MM.1S (cell line): ENCODE results near the gene MCF2L2.

ENCODE experiments used
- EZH2 ChIP-seq: fragments of 300-600 bp; sonication (generic); optimal IDR thresholded peaks from 2 replicates; pipeline ENCODE3; 2017; ENCODE audit warnings: low read depth, mild to moderate bottlenecking, antibody characterized with exemption, low read length, mixed read lengths
- EZH2phosphoT487 ChIP-seq: fragments of 300-600 bp; sonication (generic); IDR thresholded peaks from 2 replicates; pipeline ENCODE4 v1.6.1; 2018; ENCODE audit warnings: antibody characterized with exemption, low read length
- TF ChIP-seq, protein P1 (sequence below): fragments of 300-600 bp; sonication (generic); IDR thresholded peaks from 2 replicates; pipeline ENCODE4 v1.5.1; 2016; ENCODE audit warnings: antibody characterized with exemption, low read length, mixed read lengths

- TF ChIP-seq, protein P1, sequence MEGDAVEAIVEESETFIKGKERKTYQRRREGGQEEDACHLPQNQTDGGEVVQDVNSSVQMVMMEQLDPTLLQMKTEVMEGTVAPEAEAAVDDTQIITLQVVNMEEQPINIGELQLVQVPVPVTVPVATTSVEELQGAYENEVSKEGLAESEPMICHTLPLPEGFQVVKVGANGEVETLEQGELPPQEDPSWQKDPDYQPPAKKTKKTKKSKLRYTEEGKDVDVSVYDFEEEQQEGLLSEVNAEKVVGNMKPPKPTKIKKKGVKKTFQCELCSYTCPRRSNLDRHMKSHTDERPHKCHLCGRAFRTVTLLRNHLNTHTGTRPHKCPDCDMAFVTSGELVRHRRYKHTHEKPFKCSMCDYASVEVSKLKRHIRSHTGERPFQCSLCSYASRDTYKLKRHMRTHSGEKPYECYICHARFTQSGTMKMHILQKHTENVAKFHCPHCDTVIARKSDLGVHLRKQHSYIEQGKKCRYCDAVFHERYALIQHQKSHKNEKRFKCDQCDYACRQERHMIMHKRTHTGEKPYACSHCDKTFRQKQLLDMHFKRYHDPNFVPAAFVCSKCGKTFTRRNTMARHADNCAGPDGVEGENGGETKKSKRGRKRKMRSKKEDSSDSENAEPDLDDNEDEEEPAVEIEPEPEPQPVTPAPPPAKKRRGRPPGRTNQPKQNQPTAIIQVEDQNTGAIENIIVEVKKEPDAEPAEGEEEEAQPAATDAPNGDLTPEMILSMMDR, result no peak
- TF ChIP-seq EZH2 (no peak), EZH2phosphoT487 (no peak)
These were observed 114.7 kb downstream of the MCF2L2 start for GRCh38 chr3:183313764-183314163.
